Gastrocnemius medialis (tissue), 4 donors: Measurements from ENCODE around the gene PLXNA1. TPM values are rescaled to one million over a fixed set of nuclear protein-coding genes. Genes with fewer than 3 reads are reported as not detected.

ENCODE experiments used
- ATAC-seq, 2 donors: fragments of 150-250 bp; one replicate each; pipeline ENCODE4 v1.9.1; 2016
- DNase-seq, 2 donors: peaks; one replicate each; pipeline ENCODE4 v3.0.0-alpha.2; 2019
- H3K27ac ChIP-seq, 4 donors: fragments of 200-600 bp; sonication (generic); 1 replicate in 1 of 4; 2 replicates in 3 of 4; pipeline ENCODE4 v1.5.1; 2016 to 2018; ENCODE audit warnings: mild to moderate bottlenecking in 2 of 4, moderate library complexity in 1 of 4
- H3K27me3 ChIP-seq, 3 donors: fragments of 200-600 bp; sonication (generic) in 2 of 3; 1 replicate in 1 of 3; 2 replicates in 2 of 3; pipeline versions ENCODE4 v1.5.1 to v1.6.0; 2016 to 2019; ENCODE audit warnings: mild to moderate bottlenecking in 1 of 3, moderate library complexity in 1 of 3
- H3K36me3 ChIP-seq, 2 donors: fragments of 200-600 bp; sonication (generic) in 1 of 2; one replicate each; pipeline ENCODE4 v1.5.1; 2017 to 2018
- H3K4me1 ChIP-seq, 2 donors: fragments of 200-600 bp; sonication (generic) in 1 of 2; one replicate each; pipeline ENCODE4 v1.5.1; 2016 to 2017; ENCODE audit warnings: mild to moderate bottlenecking in 2 of 2
- H3K4me3 ChIP-seq, 4 donors: fragments of 200-600 bp; sonication (generic) in 3 of 4; 1 replicate in 1 of 4; 2 replicates in 3 of 4; pipeline ENCODE4 v1.5.1; 2016 to 2019; ENCODE audit warnings: mild to moderate bottlenecking in 2 of 4
- H3K9me3 ChIP-seq, 3 donors: fragments of 200-600 bp; sonication (generic) in 2 of 3; 1 replicate in 1 of 3; 2 replicates in 2 of 3; pipeline ENCODE4 v1.5.1; 2016 to 2019
- CTCF ChIP-seq, 5 experiments: fragments of 450-650 bp in 3 of 5; fragments of 200-600 bp in 2 of 5; sonication (generic) in 2 of 5; IDR thresholded peaks in 4 of 5; conservative IDR thresholded peaks in 1 of 5; 1 replicate in 4 of 5; 2 replicates in 1 of 5; pipeline ENCODE4 v1.5.1; 2016 to 2019; ENCODE audit warnings: antibody characterized with exemption in 5 of 5, mild to moderate bottlenecking in 3 of 5, moderate library complexity in 3 of 5
- POLR2A ChIP-seq, 2 donors: fragments of 450-650 bp; IDR thresholded peaks; one replicate each; pipeline ENCODE4 v1.6.1; 2017; ENCODE audit warnings: antibody characterized with exemption in 2 of 2, mild to moderate bottlenecking in 2 of 2, moderate library complexity in 2 of 2
- in situ Hi-C, 4 donors: fragments of 200-750 bp; cut with MboI; loops; one replicate each; pipeline versions ENCODE4 v1.15.0 to v1.8.0; 2017; ENCODE audit warnings: low sequenced_read_pairs in 4 of 4
- intact Hi-C: fragments of 100-400 bp; cut with DNase I; formaldehyde crosslinking; loops from one replicate; pipeline ENCODE4 v1.15.1; 2023; ENCODE audit warnings: low total_unique reads
- total RNA-seq, 4 donors: library from RNA; depleted of rRNA; stranded (reverse); fragments of >200 nt; gene quantifications; one replicate each; pipeline versions ENCODE4 v1.1.0 to v1.2.3, GENCODE V29; 2016

Gene PLXNA1
- total RNA-seq, 4 donors from 2014 or later: 12.7 to 27.9 (median 19.5) TPM

GRCh38 chr3:126971891-126972351, 11.0 kb upstream of the PLXNA1 start:
- Histone ChIP-seq H3K4me1 (peaks cover 0 to 4% of the 10 kb centered on the region in 2 donors), H3K4me3 (no peak overlapping the region), H3K9me3 (peaks cover 0 to 5% (median 3%) of the 10 kb centered on the region in 3 donors), H3K27me3 (no peaks in the 10 kb centered on the region), H3K27ac (no peak overlapping the region), H3K36me3 (no peaks in the 10 kb centered on the region)
- no peak for TF ChIP-seq POLR2A (IDR thresholded peaks at IDR 0.05)
- no peak for TF ChIP-seq CTCF (IDR thresholded peaks at IDR 0.05 in 4 of 5, conservative IDR thresholded peaks at IDR 0.05 in 1 of 5)
- peak; percentile 58 to 61 for ATAC-seq
- in situ Hi-C loops (loop anchor here in 3 of 4 donors (10.0 to 25.0 kb wide), 2 partner anchors 210 to 217 kb away; no protein-coding TSS in a partner anchor), intact Hi-C loops (no loop called here)
- peak; percentile 46 to 70 for DNase-seq

- no peak for ATAC-seq
- DNase-seq: no peak
- no peaks in the 10 kb centered on the region for H3K27me3 ChIP-seq
- peaks cover 0 to 4% of the 10 kb centered on the region in 2 donors for H3K4me1 ChIP-seq
- TF ChIP-seq POLR2A (IDR thresholded peaks at IDR 0.05): no peak
- no peak for TF ChIP-seq CTCF (IDR thresholded peaks at IDR 0.05 in 4 of 5, conservative IDR thresholded peaks at IDR 0.05 in 1 of 5)
- intact Hi-C loops: no loop called here
- no peaks in the 10 kb centered on the region for H3K36me3 ChIP-seq
- H3K27ac ChIP-seq: no peak overlapping the region
- in situ Hi-C loops: loop anchor here in 3 of 4 donors (10.0 to 25.0 kb wide), 2 partner anchors 211 to 218 kb away; no protein-coding TSS in a partner anchor
- H3K4me3 ChIP-seq: no peak overlapping the region
- H3K9me3 ChIP-seq: peaks cover 0 to 5% (median 3%) of the 10 kb centered on the region in 3 donors
These were observed 10.0 kb upstream of the PLXNA1 start for GRCh38 chr3:126972866-126973265.

- Histone ChIP-seq H3K27ac (no peak overlapping the region), H3K4me1 (peaks cover 0 to 4% of the 10 kb centered on the region in 2 donors), H3K9me3 (peaks cover 0 to 5% (median 3%) of the 10 kb centered on the region in 3 donors), H3K4me3 (no peak overlapping the region), H3K27me3 (no peaks in the 10 kb centered on the region), H3K36me3 (no peaks in the 10 kb centered on the region)
- no peak for ATAC-seq
- in situ Hi-C loops: loop anchor here in 3 of 4 donors (10.0 to 25.0 kb wide), 2 partner anchors 212 to 219 kb away; no protein-coding TSS in a partner anchor
- TF ChIP-seq CTCF (IDR thresholded peaks at IDR 0.05 in 4 of 5, conservative IDR thresholded peaks at IDR 0.05 in 1 of 5) (no peak), POLR2A (IDR thresholded peaks at IDR 0.05) (no peak)
- DNase-seq: no peak
- intact Hi-C loops: no loop called here
These were observed 9.1 kb upstream of the PLXNA1 start for GRCh38 chr3:126973814-126974213.

GRCh38 chr3:126974756-126975155, 8.2 kb upstream of the PLXNA1 start:
- TF ChIP-seq CTCF (IDR thresholded peaks at IDR 0.05 in 4 of 5, conservative IDR thresholded peaks at IDR 0.05 in 1 of 5): no peak
- no peak for TF ChIP-seq POLR2A (IDR thresholded peaks at IDR 0.05)
- Histone ChIP-seq H3K4me1 (peaks cover 0 to 4% of the 10 kb centered on the region in 2 donors), H3K36me3 (no peaks in the 10 kb centered on the region), H3K27ac (no peak overlapping the region), H3K9me3 (peaks cover 0 to 5% (median 3%) of the 10 kb centered on the region in 3 donors), H3K4me3 (no peak overlapping the region), H3K27me3 (no peaks in the 10 kb centered on the region)
- intact Hi-C loops (no loop called here), in situ Hi-C loops (loop anchor here (5.0 to 25.0 kb wide), 3 partner anchors 212 to 222 kb away; no protein-coding TSS in a partner anchor)
- DNase-seq (no peak), ATAC-seq (no peak)
